DND-41 (cell line): Measurements from ENCODE around the gene TDG.

Source experiments
- ATAC-seq: fragments of 200-7000 bp; cut with Tn5 transposase; 3 replicates; pipeline ENCODE4 v1.9.1; 2021; ENCODE audit warnings: low read depth; ENCODE audit not compliant: insufficient read depth
- DNase-seq: peaks from one replicate; pipeline ENCODE4 v3.0.0-alpha.2; 2020
- H2AFZ ChIP-seq: 2 replicates; pipeline ENCODE4 v1.6.0; 2012; ENCODE audit warnings: low read depth, low read length
- H3K27ac ChIP-seq: 2 replicates; pipeline ENCODE4 v1.5.1; 2012; ENCODE audit warnings: low read length, inconsistent platforms
- H3K27me3 ChIP-seq: fragments of 200-600 bp; sonication (generic); 2 replicates; pipeline ENCODE4 v1.6.0; 2012; ENCODE audit warnings: low read length, mild to moderate bottlenecking, inconsistent platforms; ENCODE audit not compliant: insufficient read depth, poor library complexity
- H3K36me3 ChIP-seq: 2 replicates; pipeline ENCODE4 v1.5.1; 2012; ENCODE audit warnings: low read length, inconsistent platforms; ENCODE audit not compliant: insufficient read depth
- H3K4me1 ChIP-seq: 2 replicates; pipeline ENCODE4 v1.5.1; 2012; ENCODE audit warnings: mild to moderate bottlenecking, low read length; ENCODE audit not compliant: insufficient read depth
- H3K4me2 ChIP-seq: 2 replicates; pipeline ENCODE4 v1.6.0; 2012; ENCODE audit warnings: mild to moderate bottlenecking, moderate library complexity, low read length, inconsistent platforms; ENCODE audit not compliant: insufficient read depth
- H3K4me3 ChIP-seq, 2 experiments: fragments of 200-600 bp in 1 of 2; shearing (Covaris generic) in 1 of 2; 2 replicates each; pipeline ENCODE4 v1.5.1; 2012 to 2016; ENCODE audit warnings: inconsistent platforms in 2 of 2, low read length in 2 of 2, mild to moderate bottlenecking in 2 of 2, low read depth in 1 of 2, moderate library complexity in 1 of 2
- H3K79me2 ChIP-seq: 2 replicates; pipeline ENCODE4 v1.6.0; 2012; ENCODE audit warnings: low read length, inconsistent platforms; ENCODE audit not compliant: insufficient read depth
- H3K9ac ChIP-seq: 2 replicates; pipeline ENCODE4 v1.6.0; 2012; ENCODE audit warnings: low read depth, mild to moderate bottlenecking, inconsistent platforms, low read length, moderate library complexity
- H3K9me3 ChIP-seq: 2 replicates; pipeline ENCODE4 v1.5.1; 2012; ENCODE audit warnings: low read length, moderate library complexity, mild to moderate bottlenecking, inconsistent platforms; ENCODE audit not compliant: insufficient read depth, severe bottlenecking
- H4K20me1 ChIP-seq: 2 replicates; pipeline ENCODE4 v1.6.0; 2012; ENCODE audit warnings: low read length; ENCODE audit not compliant: insufficient read depth
- EZH2 ChIP-seq: IDR thresholded peaks from 3 replicates; pipeline ENCODE4 v1.6.1; 2012; ENCODE audit warnings: borderline replicate concordance, low read depth, mild to moderate bottlenecking, moderate library complexity, low read length, inconsistent platforms; ENCODE audit not compliant: severe bottlenecking
- TF ChIP-seq, protein P1 (sequence below): IDR thresholded peaks from 2 replicates; pipeline ENCODE4 v1.5.1; 2012; ENCODE audit warnings: borderline replicate concordance, low read length, moderate library complexity, mild to moderate bottlenecking; ENCODE audit not compliant: poor library complexity, severe bottlenecking; ENCODE audit errors: extremely low read depth

TDG gene

DNA sequence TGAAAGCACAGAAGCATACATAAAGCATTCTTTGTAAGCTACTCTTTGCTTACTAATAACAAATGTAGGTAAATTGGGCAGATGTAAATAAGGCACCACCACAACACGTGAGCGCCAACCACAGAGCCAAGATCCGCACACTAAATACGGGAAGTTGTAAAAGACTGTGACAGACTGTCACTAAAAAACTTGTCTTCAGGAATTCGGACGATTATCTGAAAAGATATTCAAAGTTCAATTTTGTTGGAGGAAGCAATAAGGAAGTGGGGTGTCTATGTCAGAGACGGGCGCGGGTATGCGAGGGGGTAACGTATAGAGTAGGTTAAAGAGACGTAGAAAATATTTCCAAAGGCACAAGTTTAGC, 37.0 kb upstream of the TDG start:
- H3K4me3 ChIP-seq: peak overlapping the region; percentile 48 to 73; a peak in 3 of 4 replicates
- no peak for ATAC-seq
- peak overlapping the region; percentile 84 for H3K27ac ChIP-seq
- no peak for DNase-seq
- peak overlapping the region; percentile 74 for H3K9ac ChIP-seq
- H3K79me2 ChIP-seq: peaks cover 34% of the 10 kb centered on the region
- H3K27me3 ChIP-seq: peaks cover 2% of the 10 kb centered on the region
- H3K36me3 ChIP-seq: peaks cover 26% of the 10 kb centered on the region
- H2AFZ ChIP-seq: peak overlapping the region; percentile 76
- no peak for TF ChIP-seq EZH2
- TF ChIP-seq, protein P1, sequence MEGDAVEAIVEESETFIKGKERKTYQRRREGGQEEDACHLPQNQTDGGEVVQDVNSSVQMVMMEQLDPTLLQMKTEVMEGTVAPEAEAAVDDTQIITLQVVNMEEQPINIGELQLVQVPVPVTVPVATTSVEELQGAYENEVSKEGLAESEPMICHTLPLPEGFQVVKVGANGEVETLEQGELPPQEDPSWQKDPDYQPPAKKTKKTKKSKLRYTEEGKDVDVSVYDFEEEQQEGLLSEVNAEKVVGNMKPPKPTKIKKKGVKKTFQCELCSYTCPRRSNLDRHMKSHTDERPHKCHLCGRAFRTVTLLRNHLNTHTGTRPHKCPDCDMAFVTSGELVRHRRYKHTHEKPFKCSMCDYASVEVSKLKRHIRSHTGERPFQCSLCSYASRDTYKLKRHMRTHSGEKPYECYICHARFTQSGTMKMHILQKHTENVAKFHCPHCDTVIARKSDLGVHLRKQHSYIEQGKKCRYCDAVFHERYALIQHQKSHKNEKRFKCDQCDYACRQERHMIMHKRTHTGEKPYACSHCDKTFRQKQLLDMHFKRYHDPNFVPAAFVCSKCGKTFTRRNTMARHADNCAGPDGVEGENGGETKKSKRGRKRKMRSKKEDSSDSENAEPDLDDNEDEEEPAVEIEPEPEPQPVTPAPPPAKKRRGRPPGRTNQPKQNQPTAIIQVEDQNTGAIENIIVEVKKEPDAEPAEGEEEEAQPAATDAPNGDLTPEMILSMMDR: no peak
- H3K9me3 ChIP-seq: no peaks in the 10 kb centered on the region
- H3K4me2 ChIP-seq: peak overlapping the region; percentile 69
- peaks cover 37% of the 10 kb centered on the region for H3K4me1 ChIP-seq
- peaks cover 20% of the 10 kb centered on the region; the same call in 1 of the 2 replicates for H4K20me1 ChIP-seq

DNA sequence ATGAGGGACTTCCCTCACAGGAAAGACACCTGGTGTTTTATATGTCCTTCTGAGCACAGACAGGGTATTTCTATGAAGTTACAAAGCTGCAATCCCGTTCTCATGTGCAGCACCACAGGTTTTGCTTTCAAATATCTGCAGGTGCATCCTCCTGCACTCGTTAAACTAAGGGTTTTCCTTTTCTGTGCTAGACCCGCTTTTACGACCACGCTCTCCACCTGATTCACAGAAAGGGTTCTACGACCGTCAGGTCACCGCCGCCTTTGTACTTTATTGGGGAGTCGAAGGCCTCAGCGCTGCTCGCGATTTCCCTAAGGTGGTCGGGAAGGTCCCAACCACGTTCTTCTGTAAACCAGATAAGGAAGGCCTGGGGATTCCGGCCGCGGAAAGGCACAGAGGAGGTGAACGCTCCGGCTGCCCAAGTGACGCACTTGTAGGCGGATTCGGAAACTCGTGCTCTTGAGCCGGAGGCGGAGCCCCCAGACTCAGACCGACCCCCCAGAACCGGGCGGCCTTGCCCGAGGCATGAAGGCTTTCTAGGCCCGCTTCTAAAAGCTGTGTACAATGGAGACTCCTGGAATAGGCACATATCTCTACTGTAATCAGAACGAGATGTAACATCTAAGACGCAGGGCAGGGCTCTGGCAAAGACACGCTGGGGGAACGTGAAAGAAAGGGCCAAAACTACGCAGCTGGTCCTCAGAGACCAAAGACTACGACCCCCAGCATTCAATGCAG, 36.5 kb upstream of the TDG start:
- ATAC-seq (peak; percentile 69), DNase-seq (peak; percentile 87)
- Histone ChIP-seq H3K27ac (peak overlapping the region; percentile 84), H4K20me1 (peaks cover 20% of the 10 kb centered on the region; the same call in 1 of the 2 replicates), H3K79me2 (peaks cover 40% of the 10 kb centered on the region), H2AFZ (peak overlapping the region; percentile 76), H3K36me3 (peaks cover 32% of the 10 kb centered on the region), H3K27me3 (peaks cover 1% of the 10 kb centered on the region), H3K9ac (peak overlapping the region; percentile 74), H3K4me3 (peak overlapping the region; percentile 48 to 73; a peak in 3 of 4 replicates), H3K4me2 (peak overlapping the region; percentile 69), H3K9me3 (no peaks in the 10 kb centered on the region), H3K4me1 (peaks cover 43% of the 10 kb centered on the region)
- TF ChIP-seq EZH2: no peak
- TF ChIP-seq, protein P1: no peak

DNA sequence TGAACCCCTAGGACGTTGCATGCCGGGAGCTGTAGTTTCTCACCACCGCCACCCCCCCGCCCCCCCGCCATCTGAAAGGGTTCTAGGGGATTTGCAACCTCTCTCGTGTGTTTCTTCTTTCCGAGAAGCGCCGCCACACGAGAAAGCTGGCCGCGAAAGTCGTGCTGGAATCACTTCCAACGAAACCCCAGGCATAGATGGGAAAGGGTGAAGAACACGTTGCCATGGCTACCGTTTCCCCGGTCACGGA, 36.0 kb upstream of the TDG start:
- ATAC-seq (no peak), DNase-seq (no peak)
- H4K20me1 ChIP-seq: peaks cover 20% of the 10 kb centered on the region; the same call in 1 of the 2 replicates
- peaks cover 46% of the 10 kb centered on the region for H3K4me1 ChIP-seq
- no peaks in the 10 kb centered on the region for H3K9me3 ChIP-seq
- peak overlapping the region; percentile 84 for H3K27ac ChIP-seq
- peak overlapping the region; percentile 48 to 73; a peak in 3 of 4 replicates for H3K4me3 ChIP-seq
- TF ChIP-seq EZH2: no peak
- TF ChIP-seq, protein P1: no peak
- peaks cover 43% of the 10 kb centered on the region for H3K79me2 ChIP-seq
- peak overlapping the region; percentile 76 for H2AFZ ChIP-seq
- no peaks in the 10 kb centered on the region for H3K27me3 ChIP-seq
- peak overlapping the region; percentile 74 for H3K9ac ChIP-seq
- H3K4me2 ChIP-seq: peak overlapping the region; percentile 69
- H3K36me3 ChIP-seq: peaks cover 35% of the 10 kb centered on the region
